ENCODE results near the gene TPO.

DNA sequence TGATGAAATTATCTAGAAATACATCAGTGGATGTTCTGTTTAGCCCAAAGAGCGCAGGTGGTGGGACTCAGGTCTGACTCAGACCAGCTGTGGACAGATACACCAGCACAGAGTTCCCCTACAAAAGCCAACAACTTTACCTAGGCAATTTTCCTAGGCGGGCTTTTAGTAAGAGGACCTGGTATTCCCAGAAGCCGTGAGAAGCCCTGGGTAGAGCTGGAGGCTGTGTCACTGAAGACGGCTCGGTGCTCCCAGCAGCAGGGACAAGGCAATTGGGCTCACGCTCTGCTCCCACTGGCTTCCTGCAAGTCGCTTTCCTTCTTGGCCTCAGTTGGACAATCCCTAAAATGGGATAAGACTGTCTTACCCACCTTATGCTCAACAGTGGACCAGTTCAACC, 41.1 kb downstream of the TPO start:
- no peak for TF ChIP-seq TAF1 (IDR thresholded peaks at IDR 0.05; ENCODE audit: borderline replicate concordance, insufficient read depth, low read length)
- TF ChIP-seq, protein P1, sequence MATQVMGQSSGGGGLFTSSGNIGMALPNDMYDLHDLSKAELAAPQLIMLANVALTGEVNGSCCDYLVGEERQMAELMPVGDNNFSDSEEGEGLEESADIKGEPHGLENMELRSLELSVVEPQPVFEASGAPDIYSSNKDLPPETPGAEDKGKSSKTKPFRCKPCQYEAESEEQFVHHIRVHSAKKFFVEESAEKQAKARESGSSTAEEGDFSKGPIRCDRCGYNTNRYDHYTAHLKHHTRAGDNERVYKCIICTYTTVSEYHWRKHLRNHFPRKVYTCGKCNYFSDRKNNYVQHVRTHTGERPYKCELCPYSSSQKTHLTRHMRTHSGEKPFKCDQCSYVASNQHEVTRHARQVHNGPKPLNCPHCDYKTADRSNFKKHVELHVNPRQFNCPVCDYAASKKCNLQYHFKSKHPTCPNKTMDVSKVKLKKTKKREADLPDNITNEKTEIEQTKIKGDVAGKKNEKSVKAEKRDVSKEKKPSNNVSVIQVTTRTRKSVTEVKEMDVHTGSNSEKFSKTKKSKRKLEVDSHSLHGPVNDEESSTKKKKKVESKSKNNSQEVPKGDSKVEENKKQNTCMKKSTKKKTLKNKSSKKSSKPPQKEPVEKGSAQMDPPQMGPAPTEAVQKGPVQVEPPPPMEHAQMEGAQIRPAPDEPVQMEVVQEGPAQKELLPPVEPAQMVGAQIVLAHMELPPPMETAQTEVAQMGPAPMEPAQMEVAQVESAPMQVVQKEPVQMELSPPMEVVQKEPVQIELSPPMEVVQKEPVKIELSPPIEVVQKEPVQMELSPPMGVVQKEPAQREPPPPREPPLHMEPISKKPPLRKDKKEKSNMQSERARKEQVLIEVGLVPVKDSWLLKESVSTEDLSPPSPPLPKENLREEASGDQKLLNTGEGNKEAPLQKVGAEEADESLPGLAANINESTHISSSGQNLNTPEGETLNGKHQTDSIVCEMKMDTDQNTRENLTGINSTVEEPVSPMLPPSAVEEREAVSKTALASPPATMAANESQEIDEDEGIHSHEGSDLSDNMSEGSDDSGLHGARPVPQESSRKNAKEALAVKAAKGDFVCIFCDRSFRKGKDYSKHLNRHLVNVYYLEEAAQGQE (IDR thresholded peaks at IDR 0.05; ENCODE audit: insufficient read depth in 1 of 2, low read depth in 2 of 2, low read length in 2 of 2) = no peak
- no peak for TF ChIP-seq POLR2AphosphoS5 (IDR thresholded peaks at IDR 0.05; ENCODE audit: low read depth, low read length)

Data from PFSK-1 (cell line).